HepG2 (cell line): ENCODE data around the gene IAH1. TPM values are rescaled to one million over a fixed set of nuclear protein-coding genes. Genes with fewer than 3 reads are reported as not detected.
A peak's percentile ranks its signal among the peaks of the same experiment; 100 is the strongest.

Experiments used
- CEBPZ ChIP-seq: IDR thresholded peaks from 2 replicates; pipeline ENCODE4 v1.6.1; 2012; ENCODE audit warnings: low read length, improper control_type of control experiment
- CHD4 ChIP-seq: fragments of 200-600 bp; sonication (generic); IDR thresholded peaks from 2 replicates; pipeline ENCODE4 v1.7.0; 2017; ENCODE audit warnings: mild to moderate bottlenecking, low read length, borderline replicate concordance
- GMEB1 ChIP-seq: sonication (generic); formaldehyde crosslinking; IDR thresholded peaks from 2 replicates; pipeline ENCODE4 v1.5.1; 2020; ENCODE audit warnings: missing genetic modification reagents, mild to moderate bottlenecking, borderline replicate concordance
- GPN1 ChIP-seq: sonication (generic); formaldehyde crosslinking; IDR thresholded peaks from 2 replicates; pipeline ENCODE4 v1.5.1; 2020; ENCODE audit warnings: missing genetic modification reagents, borderline replicate concordance
- GZF1 ChIP-seq: sonication (generic); formaldehyde crosslinking; IDR thresholded peaks from 2 replicates; pipeline ENCODE4 v1.5.1; 2020; ENCODE audit warnings: mild to moderate bottlenecking, missing genetic modification reagents
- HBP1 ChIP-seq: IDR thresholded peaks from 2 replicates; pipeline ENCODE4 v1.6.1; 2016; ENCODE audit warnings: low read depth, control low read depth
- IRF9 ChIP-seq: sonication (generic); formaldehyde crosslinking; IDR thresholded peaks from 2 replicates; pipeline ENCODE4 v1.8.0; 2022; ENCODE audit warnings: missing genetic modification reagents, mild to moderate bottlenecking, borderline replicate concordance
- KLF12 ChIP-seq: sonication (generic); formaldehyde crosslinking; IDR thresholded peaks from 2 replicates; pipeline ENCODE4 v1.4.0; 2020; ENCODE audit warnings: missing genetic modification reagents, borderline replicate concordance
- MXD4 ChIP-seq: IDR thresholded peaks from 2 replicates; pipeline ENCODE4 v1.6.1; 2016; ENCODE audit warnings: mild to moderate bottlenecking, missing biosample characterization, missing genetic modification reagents
- ZBTB26 ChIP-seq: IDR thresholded peaks from 2 replicates; pipeline ENCODE4 v1.6.1; 2016; ENCODE audit warnings: missing compliant biosample characterization, missing genetic modification reagents, borderline replicate concordance
- ZNF136 ChIP-seq: sonication (generic); formaldehyde crosslinking; IDR thresholded peaks from 2 replicates; pipeline ENCODE4 v1.8.1; 2022; ENCODE audit warnings: low read depth, mild to moderate bottlenecking, moderate library complexity, missing genetic modification reagents
- ZNF232 ChIP-seq: sonication (generic); formaldehyde crosslinking; IDR thresholded peaks from 2 replicates; pipeline ENCODE4 v1.4.0; 2020; ENCODE audit warnings: missing genetic modification reagents, borderline replicate concordance
- ZNF335 ChIP-seq: sonication (generic); formaldehyde crosslinking; IDR thresholded peaks from 2 replicates; pipeline ENCODE4 v1.4.0; 2020; ENCODE audit warnings: missing genetic modification reagents
- ZNF33A ChIP-seq: sonication (generic); formaldehyde crosslinking; IDR thresholded peaks from 2 replicates; pipeline ENCODE4 v1.5.1; 2020; ENCODE audit warnings: missing genetic modification reagents, mild to moderate bottlenecking, moderate library complexity, borderline replicate concordance
- ZNF552 ChIP-seq: sonication (generic); formaldehyde crosslinking; IDR thresholded peaks from 2 replicates; pipeline ENCODE4 v1.9.0; 2022; ENCODE audit warnings: missing genetic modification reagents, mild to moderate bottlenecking, borderline replicate concordance
- ZNF740 ChIP-seq: sonication (generic); formaldehyde crosslinking; IDR thresholded peaks from 2 replicates; pipeline ENCODE4 v1.4.0; 2020; ENCODE audit warnings: missing genetic modification reagents
- polyA plus RNA-seq, 8 experiments: library from polyadenylated mRNA; depleted of rRNA in 3 of 8; stranded (reverse) in 7 of 8; unstranded in 1 of 8; fragments of >200 nt; fragmentation: Illumina TruSeq in 4 of 8; extraction: Trizol in 4 of 8; gene quantifications; 2 replicates each; pipeline versions ENCODE4 v1.2.1 to v1.2.3, GENCODE V29; 2011 to 2016; ENCODE audit warnings: low read depth in 4 of 8, missing spikeins in 1 of 8, mixed read lengths in 1 of 8; ENCODE audit not compliant: insufficient read depth in 1 of 8
- total RNA-seq, 5 experiments: library from RNA; depleted of rRNA; stranded (reverse); fragments of >200 nt; fragmentation: Illumina TruSeq; extraction: Trizol; gene quantifications; 2 replicates each; pipeline ENCODE4 v1.2.3, GENCODE V29; 2016; ENCODE audit warnings: low read depth in 1 of 5

IAH1 gene
- total and polyA plus RNA-seq, 2 of the 13 experiments (the other 11 are each of a cell fraction or from before 2014, with no cell fraction given): 43.6 to 44.4 TPM

- TF ChIP-seq ZBTB26 (CRISPR knock-in tag) (no peak), KLF12 (CRISPR knock-in tag) (peak; percentile 67; the same call in 1 of the 2 replicates), CHD4 (no peak), ZNF552 (CRISPR knock-in tag) (no peak), GPN1 (CRISPR knock-in tag) (no peak), IRF9 (CRISPR knock-in tag) (no peak), GMEB1 (no peak), GZF1 (CRISPR knock-in tag) (no peak), ZNF232 (CRISPR knock-in tag) (no peak), ZNF740 (CRISPR knock-in tag) (no peak), CEBPZ (no peak), HBP1 (no peak), ZNF136 (no peak), MXD4 (CRISPR knock-in tag) (no peak), ZNF335 (no peak), ZNF33A (no peak)
These were observed at the start of gene IAH1 (continued) for GRCh38 chr2:9474361-9475057.
